Left ventricle myocardium inferior (tissue), 1 donor: ENCODE measurements around the gene PCID2. TPM values are rescaled to one million over a fixed set of nuclear protein-coding genes. Genes with fewer than 3 reads are reported as not detected.

Source experiments
- DNase-seq: peaks from one replicate; pipeline ENCODE4 v3.0.0-alpha.2; 2020
- H3K27ac ChIP-seq: fragments of 200-600 bp; replicated peaks from 2 replicates; pipeline ENCODE4 v1.8.0; 2021
- H3K27me3 ChIP-seq: fragments of 200-600 bp; 2 replicates; pipeline ENCODE4 v1.8.0; 2021; ENCODE audit warnings: low read depth
- H3K36me3 ChIP-seq: fragments of 200-600 bp; 2 replicates; pipeline ENCODE4 v1.8.0; 2021
- H3K4me1 ChIP-seq: fragments of 200-600 bp; 2 replicates; pipeline ENCODE4 v1.8.0; 2021
- H3K4me3 ChIP-seq: fragments of 200-600 bp; 2 replicates; pipeline ENCODE4 v1.8.0; 2021; ENCODE audit warnings: mild to moderate bottlenecking, moderate library complexity
- H3K9me3 ChIP-seq: fragments of 200-600 bp; replicated peaks from 2 replicates; pipeline ENCODE4 v1.8.0; 2021
- intact Hi-C: fragments of 100-400 bp; cut with micrococcal nuclease; formaldehyde crosslinking; loops from one replicate; pipeline ENCODE4 v1.11.0; 2022
- total RNA-seq: library from RNA; stranded (reverse); fragmentation: NEBNext Ultra II Directional; extraction: Animal tissue kit (Norgen Biotek cat#: 25700); gene quantifications from one replicate; pipeline ENCODE4 v1.2.1, GENCODE V29; 2021
- TF ChIP-seq, protein P1 (sequence below): fragments of 200-600 bp; IDR thresholded peaks from 2 replicates; pipeline ENCODE4 v1.8.0; 2021; ENCODE audit warnings: antibody characterized with exemption, mild to moderate bottlenecking, borderline replicate concordance
- donor health status: DM: no; HTN: yes; CAD: no; lungs with severe emphysema.

Gene PCID2
- total RNA-seq, 1 donor from 2014 or later: 54.5 TPM

DNA sequence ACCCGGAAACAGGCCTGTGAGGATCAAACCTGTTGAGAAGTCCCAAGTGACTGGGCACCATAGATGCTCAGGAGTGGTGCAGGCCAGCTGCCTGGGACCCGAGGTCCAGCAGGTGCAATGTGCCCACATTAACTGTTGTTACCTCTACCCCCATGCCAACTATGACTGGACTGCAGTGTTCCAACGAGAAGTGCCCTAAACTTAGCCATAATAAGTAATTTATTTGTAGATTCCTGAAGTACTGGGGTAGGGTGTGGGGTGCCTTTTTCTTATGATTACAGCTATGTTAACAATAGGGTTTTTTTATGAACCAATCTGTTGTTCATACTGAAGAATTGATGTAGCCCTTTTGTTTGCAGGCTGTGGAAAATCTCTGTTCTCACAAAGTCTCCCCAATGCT is 10.1 kb upstream of the PCID2 start:
- TF ChIP-seq, protein P1, sequence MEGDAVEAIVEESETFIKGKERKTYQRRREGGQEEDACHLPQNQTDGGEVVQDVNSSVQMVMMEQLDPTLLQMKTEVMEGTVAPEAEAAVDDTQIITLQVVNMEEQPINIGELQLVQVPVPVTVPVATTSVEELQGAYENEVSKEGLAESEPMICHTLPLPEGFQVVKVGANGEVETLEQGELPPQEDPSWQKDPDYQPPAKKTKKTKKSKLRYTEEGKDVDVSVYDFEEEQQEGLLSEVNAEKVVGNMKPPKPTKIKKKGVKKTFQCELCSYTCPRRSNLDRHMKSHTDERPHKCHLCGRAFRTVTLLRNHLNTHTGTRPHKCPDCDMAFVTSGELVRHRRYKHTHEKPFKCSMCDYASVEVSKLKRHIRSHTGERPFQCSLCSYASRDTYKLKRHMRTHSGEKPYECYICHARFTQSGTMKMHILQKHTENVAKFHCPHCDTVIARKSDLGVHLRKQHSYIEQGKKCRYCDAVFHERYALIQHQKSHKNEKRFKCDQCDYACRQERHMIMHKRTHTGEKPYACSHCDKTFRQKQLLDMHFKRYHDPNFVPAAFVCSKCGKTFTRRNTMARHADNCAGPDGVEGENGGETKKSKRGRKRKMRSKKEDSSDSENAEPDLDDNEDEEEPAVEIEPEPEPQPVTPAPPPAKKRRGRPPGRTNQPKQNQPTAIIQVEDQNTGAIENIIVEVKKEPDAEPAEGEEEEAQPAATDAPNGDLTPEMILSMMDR: no peak
- Histone ChIP-seq H3K9me3 (no peaks in the 10 kb centered on the region), H3K36me3 (peaks cover 35% of the 10 kb centered on the region), H3K27ac (peak overlapping the region; percentile 100), H3K4me1 (peaks cover 88% of the 10 kb centered on the region), H3K27me3 (no peaks in the 10 kb centered on the region), H3K4me3 (no peak overlapping the region)
- DNase-seq: no peak
- intact Hi-C loops: no loop called here

DNA sequence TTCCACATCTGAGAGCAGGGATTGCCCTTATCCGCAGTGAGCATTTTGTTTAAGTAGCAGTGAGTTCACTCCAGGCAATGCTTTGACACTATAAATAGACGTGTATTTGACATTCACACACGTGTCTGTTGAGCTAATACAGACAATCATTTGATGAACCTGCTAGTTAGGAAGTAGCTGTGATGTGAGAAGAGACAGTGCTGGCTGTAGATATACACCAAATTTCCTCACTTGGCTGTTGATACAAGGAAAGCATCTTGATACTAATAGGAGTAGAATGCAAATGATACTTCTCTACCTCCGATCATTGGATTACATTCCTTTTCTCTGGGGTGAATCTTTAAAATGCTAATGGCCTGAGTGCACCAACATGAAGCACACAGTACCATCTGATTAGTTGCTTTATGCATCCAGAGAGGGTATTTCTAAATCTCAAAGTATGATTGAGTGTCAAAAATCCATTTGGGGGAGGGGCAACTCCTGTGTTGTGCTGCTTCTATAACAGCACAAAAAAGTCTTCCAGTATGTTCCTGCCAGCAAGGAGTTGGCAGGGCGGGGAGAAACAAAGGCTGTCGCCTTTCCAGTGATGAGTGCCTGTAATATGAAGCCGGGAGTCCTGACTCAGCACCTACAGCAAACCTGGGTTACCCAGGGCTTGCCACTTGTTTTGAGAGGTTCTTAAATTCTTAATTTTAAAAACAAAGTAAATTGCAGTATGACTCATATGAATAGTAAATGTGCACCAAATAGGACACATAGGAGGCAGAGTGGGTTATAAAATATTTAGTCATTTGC is 8.0 kb upstream of the PCID2 start:
- Histone ChIP-seq H3K27me3 (no peaks in the 10 kb centered on the region), H3K36me3 (peaks cover 22% of the 10 kb centered on the region), H3K9me3 (no peaks in the 10 kb centered on the region), H3K4me1 (peaks cover 99% of the 10 kb centered on the region), H3K4me3 (peak overlapping the region; percentile 14), H3K27ac (peak overlapping the region; percentile 100)
- DNase-seq: peak; percentile 47
- intact Hi-C loops: no loop called here
- TF ChIP-seq, protein P1: no peak

DNA sequence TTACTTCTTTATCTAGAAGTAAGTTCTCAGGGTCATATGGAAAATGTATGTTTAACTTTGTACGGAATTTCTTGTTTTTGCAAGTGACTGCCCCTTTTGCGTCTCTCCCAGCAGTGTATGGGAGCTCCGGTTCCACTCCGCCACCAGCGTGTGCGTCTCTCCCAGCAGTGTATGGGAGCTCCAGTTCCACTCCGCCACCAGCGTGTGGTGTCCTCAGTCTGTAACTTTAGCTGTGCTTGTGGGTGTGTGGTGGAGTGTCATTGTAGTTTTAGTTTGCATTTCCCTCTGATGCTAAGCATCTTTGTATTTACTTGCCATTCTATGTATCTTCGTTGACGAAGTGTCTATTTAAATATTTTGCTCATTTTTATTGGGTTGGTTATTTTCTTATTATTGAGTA is 3.3 kb upstream of the PCID2 start:
- H3K36me3 ChIP-seq: peaks cover 12% of the 10 kb centered on the region
- intact Hi-C loops: no loop called here

DNA sequence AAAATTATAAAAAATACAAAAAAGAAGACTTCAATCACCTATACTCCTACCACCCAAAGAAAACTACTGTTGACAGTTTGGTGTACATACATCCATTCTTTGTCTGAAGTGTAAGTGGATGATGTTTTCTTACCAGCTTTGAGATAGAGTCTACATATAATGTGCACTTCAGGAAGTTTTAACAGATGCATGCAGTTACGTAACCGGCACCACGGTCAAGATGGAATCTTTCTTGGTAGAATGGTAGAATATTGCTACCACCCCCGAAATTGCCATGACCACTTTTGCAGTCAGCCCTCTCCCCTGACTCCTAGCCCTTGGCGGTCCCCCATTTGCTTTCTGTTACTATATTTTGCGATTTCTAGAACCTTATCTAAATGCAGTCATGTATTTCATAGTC is 2.4 kb upstream of the PCID2 start:
- no peak for DNase-seq
- Histone ChIP-seq H3K27me3 (no peaks in the 10 kb centered on the region), H3K27ac (peak overlapping the region; percentile 100), H3K36me3 (peaks cover 12% of the 10 kb centered on the region), H3K9me3 (no peaks in the 10 kb centered on the region), H3K4me1 (peaks cover 94% of the 10 kb centered on the region), H3K4me3 (peak overlapping the region; percentile 96)
- intact Hi-C loops: no loop called here
- TF ChIP-seq, protein P1: no peak

More for the DNA sequence above, 3.3 kb upstream of the PCID2 start:
- Histone ChIP-seq H3K27me3 (no peaks in the 10 kb centered on the region), H3K4me1 (peaks cover 94% of the 10 kb centered on the region), H3K9me3 (no peaks in the 10 kb centered on the region), H3K27ac (peak overlapping the region; percentile 100), H3K4me3 (peak overlapping the region; percentile 96)
- TF ChIP-seq, protein P1: peak; percentile 16
- no peak for DNase-seq

DNA sequence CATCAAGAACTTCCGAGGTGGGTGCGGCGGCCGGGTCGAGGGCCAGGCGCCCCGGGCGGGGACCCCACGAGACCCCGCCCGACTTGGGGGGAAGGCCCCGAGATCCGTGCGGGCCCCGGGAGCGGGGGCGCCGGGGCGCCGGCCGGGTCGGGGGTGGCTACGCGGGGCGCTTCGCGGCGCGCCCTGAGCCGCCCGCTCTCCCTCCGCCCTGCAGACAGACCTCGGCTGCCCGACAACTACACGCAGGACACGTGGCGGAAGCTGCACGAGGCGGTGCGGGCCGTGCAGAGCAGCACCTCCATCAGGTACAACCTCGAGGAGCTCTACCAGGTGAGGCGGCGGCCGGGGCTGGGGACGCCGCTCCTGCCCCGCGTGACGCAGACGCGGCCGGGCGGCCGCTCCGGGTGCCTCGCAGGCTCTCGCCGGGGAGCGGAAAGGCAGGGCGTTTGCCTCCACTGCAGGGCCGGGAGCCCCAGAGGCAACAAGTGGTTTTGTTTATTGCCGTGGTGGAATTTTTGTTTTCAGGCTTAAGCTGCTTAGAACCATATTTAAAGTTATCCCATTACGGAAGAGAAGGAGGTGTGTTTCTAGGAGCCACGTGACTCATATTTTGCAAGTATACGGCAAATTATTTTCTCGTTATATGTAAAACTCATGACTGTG is 1.4 kb upstream of the PCID2 start:
- DNase-seq: peak; percentile 42
- Histone ChIP-seq H3K4me1 (peaks cover 94% of the 10 kb centered on the region), H3K36me3 (peaks cover 12% of the 10 kb centered on the region), H3K27ac (peak overlapping the region; percentile 100), H3K9me3 (no peaks in the 10 kb centered on the region), H3K27me3 (no peaks in the 10 kb centered on the region), H3K4me3 (peak overlapping the region; percentile 96)
- intact Hi-C loops: no loop called here
- TF ChIP-seq, protein P1: no peak
